ENCODE data around the gene NEK4.

DNA sequence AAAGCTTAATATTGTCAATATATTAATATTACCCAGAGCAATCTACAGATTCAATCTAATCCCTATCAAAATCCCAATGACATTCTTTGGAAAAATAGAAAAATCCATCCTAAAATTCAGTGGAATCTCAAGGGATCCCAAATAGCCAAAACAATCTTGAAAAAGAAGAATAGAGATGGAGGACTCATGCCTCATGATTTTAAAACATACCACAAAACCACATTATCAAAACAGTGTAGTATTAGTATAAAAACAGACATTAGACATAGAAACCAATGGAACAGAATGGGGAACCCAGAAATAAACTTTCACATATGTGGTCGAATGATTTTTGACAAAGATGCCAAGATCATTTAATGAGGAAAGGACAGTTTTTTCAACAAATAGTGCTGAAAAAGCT, 14.6 kb downstream of the NEK4 start:
- TF ChIP-seq, protein P1, sequence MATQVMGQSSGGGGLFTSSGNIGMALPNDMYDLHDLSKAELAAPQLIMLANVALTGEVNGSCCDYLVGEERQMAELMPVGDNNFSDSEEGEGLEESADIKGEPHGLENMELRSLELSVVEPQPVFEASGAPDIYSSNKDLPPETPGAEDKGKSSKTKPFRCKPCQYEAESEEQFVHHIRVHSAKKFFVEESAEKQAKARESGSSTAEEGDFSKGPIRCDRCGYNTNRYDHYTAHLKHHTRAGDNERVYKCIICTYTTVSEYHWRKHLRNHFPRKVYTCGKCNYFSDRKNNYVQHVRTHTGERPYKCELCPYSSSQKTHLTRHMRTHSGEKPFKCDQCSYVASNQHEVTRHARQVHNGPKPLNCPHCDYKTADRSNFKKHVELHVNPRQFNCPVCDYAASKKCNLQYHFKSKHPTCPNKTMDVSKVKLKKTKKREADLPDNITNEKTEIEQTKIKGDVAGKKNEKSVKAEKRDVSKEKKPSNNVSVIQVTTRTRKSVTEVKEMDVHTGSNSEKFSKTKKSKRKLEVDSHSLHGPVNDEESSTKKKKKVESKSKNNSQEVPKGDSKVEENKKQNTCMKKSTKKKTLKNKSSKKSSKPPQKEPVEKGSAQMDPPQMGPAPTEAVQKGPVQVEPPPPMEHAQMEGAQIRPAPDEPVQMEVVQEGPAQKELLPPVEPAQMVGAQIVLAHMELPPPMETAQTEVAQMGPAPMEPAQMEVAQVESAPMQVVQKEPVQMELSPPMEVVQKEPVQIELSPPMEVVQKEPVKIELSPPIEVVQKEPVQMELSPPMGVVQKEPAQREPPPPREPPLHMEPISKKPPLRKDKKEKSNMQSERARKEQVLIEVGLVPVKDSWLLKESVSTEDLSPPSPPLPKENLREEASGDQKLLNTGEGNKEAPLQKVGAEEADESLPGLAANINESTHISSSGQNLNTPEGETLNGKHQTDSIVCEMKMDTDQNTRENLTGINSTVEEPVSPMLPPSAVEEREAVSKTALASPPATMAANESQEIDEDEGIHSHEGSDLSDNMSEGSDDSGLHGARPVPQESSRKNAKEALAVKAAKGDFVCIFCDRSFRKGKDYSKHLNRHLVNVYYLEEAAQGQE (IDR thresholded peaks at IDR 0.05) = no peak
- TF ChIP-seq, protein P2, sequence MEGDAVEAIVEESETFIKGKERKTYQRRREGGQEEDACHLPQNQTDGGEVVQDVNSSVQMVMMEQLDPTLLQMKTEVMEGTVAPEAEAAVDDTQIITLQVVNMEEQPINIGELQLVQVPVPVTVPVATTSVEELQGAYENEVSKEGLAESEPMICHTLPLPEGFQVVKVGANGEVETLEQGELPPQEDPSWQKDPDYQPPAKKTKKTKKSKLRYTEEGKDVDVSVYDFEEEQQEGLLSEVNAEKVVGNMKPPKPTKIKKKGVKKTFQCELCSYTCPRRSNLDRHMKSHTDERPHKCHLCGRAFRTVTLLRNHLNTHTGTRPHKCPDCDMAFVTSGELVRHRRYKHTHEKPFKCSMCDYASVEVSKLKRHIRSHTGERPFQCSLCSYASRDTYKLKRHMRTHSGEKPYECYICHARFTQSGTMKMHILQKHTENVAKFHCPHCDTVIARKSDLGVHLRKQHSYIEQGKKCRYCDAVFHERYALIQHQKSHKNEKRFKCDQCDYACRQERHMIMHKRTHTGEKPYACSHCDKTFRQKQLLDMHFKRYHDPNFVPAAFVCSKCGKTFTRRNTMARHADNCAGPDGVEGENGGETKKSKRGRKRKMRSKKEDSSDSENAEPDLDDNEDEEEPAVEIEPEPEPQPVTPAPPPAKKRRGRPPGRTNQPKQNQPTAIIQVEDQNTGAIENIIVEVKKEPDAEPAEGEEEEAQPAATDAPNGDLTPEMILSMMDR (IDR thresholded peaks at IDR 0.05; ENCODE audit: low read depth, low read length, missing input control) = no peak
- TF ChIP-seq SP1 (IDR thresholded peaks at IDR 0.05) (no peak), EGR1 (IDR thresholded peaks at IDR 0.05; ENCODE audit: low read depth in 2 of 2) (no peak), RAD21 (IDR thresholded peaks at IDR 0.05) (no peak), YY1 (IDR thresholded peaks at IDR 0.05) (no peak), NR2F2 (IDR thresholded peaks at IDR 0.05) (no peak), HNF4A (conservative IDR thresholded peaks at IDR 0.05) (no peak), TAF1 (conservative IDR thresholded peaks at IDR 0.05) (no peak), FOXA1 (IDR thresholded peaks at IDR 0.05) (no peak)
- TF ChIP-seq, protein P3, sequence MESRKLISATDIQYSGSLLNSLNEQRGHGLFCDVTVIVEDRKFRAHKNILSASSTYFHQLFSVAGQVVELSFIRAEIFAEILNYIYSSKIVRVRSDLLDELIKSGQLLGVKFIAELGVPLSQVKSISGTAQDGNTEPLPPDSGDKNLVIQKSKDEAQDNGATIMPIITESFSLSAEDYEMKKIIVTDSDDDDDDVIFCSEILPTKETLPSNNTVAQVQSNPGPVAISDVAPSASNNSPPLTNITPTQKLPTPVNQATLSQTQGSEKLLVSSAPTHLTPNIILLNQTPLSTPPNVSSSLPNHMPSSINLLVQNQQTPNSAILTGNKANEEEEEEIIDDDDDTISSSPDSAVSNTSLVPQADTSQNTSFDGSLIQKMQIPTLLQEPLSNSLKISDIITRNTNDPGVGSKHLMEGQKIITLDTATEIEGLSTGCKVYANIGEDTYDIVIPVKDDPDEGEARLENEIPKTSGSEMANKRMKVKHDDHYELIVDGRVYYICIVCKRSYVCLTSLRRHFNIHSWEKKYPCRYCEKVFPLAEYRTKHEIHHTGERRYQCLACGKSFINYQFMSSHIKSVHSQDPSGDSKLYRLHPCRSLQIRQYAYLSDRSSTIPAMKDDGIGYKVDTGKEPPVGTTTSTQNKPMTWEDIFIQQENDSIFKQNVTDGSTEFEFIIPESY (IDR thresholded peaks at IDR 0.05) = no peak
